ENCODE measurements around the gene DGKH.

Gene DGKH

DNA sequence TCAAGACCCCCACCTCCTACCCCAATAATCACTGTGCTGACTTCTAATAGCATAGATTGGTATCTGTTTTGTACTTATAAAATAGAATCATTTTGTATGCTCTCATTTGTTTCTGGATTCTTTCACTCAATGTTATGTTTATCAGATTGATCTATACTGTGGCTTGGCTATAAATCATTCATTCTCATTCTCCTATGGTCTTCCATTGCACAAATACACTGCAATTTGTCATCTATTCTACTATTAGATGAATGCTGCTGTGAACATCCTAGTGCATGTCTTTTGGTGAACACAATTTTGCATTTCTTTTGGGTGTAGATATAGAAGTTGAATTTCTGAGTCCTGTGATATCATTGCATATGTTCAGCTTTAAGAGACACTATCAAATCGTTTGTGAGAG lies 128.7 kb downstream of the DGKH start:
- H2AFZ ChIP-seq: no peak overlapping the region
- H3K9ac ChIP-seq: no peak overlapping the region
- H3K9me3 ChIP-seq (ENCODE audit: control insufficient read depth, low read length): no peaks in the 10 kb centered on the region
- no peak overlapping the region for H3K27ac ChIP-seq
- no peaks in the 10 kb centered on the region for H3K4me1 ChIP-seq
- no peaks in the 10 kb centered on the region for H3K79me2 ChIP-seq
- H3K4me2 ChIP-seq (ENCODE audit: low read length): no peak overlapping the region
- TF ChIP-seq CTCF (IDR thresholded peaks at IDR 0.05): no peak
- H3K36me3 ChIP-seq (ENCODE audit: control insufficient read depth, insufficient read depth, low read length): no peaks in the 10 kb centered on the region
- no peak overlapping the region for H3K4me3 ChIP-seq (ENCODE audit: low read depth, low read length)
- H3K27me3 ChIP-seq (ENCODE audit: control insufficient read depth, insufficient read depth, low read length): no peaks in the 10 kb centered on the region

DNA sequence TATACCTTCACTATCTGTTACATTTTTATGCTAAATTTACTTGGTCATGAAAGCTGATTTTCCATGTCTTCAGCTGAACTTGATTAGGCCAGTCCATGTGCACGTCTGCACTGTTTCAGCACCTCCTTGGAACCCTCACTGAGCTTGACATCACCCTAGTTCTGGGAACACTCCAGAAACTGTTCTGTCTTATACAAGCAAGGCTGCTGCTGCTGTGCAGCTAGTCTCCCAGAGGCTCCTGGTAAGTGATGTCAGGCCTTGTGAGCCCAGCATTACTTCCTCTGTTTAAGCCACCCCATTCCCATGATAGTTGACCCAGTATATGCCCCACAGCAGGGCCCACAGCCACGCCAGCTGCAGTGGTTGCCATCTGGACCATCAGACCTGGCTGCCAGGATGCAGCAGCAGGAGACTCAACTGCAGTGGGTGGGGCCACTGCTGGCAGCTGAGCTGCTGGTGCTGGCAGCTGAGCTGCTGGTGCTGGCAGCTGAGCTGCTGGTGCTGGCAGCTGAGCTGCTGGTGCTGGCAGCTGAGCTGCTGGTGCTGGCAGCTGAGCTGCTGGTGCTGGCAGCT lies 133.0 kb downstream of the DGKH start:
- no peak overlapping the region for H3K9ac ChIP-seq
- H3K9me3 ChIP-seq (ENCODE audit: control insufficient read depth, low read length): no peaks in the 10 kb centered on the region
- TF ChIP-seq CTCF (IDR thresholded peaks at IDR 0.05): no peak
- H3K27ac ChIP-seq: no peak overlapping the region
- H3K4me1 ChIP-seq: no peaks in the 10 kb centered on the region
- no peaks in the 10 kb centered on the region for H3K36me3 ChIP-seq (ENCODE audit: control insufficient read depth, insufficient read depth, low read length)
- H3K79me2 ChIP-seq: no peaks in the 10 kb centered on the region
- H2AFZ ChIP-seq: no peak overlapping the region
- no peak overlapping the region for H3K4me2 ChIP-seq (ENCODE audit: low read length)
- no peaks in the 10 kb centered on the region for H3K27me3 ChIP-seq (ENCODE audit: control insufficient read depth, insufficient read depth, low read length)
- no peak overlapping the region for H3K4me3 ChIP-seq (ENCODE audit: low read depth, low read length)

DNA sequence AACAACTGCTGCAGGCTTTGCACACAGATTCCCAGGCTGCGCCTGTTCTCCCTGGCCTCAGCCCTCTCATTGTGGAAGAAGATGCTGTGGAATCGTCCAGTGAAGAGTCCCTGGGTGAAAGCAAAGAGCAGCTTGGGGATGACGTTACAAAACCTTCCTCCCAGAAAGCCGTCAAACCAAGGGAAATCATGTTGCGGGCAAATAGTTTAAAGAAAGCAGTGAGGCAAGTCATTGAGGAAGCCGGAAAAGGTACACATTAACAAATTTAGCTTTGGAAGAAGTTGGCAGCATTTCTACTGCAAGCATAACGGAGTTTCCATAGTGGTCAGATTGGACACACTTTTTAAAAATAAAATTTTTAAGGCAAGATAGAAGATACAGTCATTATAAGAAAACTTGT lies 140.6 kb downstream of the DGKH start:
- H3K36me3 ChIP-seq (ENCODE audit: control insufficient read depth, insufficient read depth, low read length): no peaks in the 10 kb centered on the region

DNA sequence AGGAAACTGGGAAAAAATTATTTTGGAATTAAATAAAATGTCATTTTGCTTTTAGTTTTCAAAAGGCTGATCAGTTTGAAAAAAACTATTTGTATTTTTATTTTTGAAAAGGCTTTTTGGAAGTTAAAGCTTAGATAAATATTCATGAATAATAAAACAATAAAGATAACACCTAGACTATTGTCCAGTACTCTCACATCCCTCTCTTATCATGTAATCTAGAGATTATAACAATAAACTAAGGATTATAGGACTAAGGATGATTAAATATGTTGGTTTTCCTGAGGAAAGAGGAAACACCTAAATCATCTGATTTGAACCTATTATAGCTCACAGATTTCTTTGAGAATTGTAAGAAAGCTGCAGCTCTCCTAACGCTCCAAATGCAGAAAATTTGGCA lies 142.1 kb downstream of the DGKH start:
- H3K4me3 ChIP-seq (ENCODE audit: low read depth, low read length): no peak overlapping the region
- no peaks in the 10 kb centered on the region for H3K79me2 ChIP-seq
- no peak overlapping the region for H2AFZ ChIP-seq
- no peak overlapping the region for H3K9ac ChIP-seq
- H3K9me3 ChIP-seq (ENCODE audit: control insufficient read depth, low read length): no peaks in the 10 kb centered on the region
- TF ChIP-seq CTCF (IDR thresholded peaks at IDR 0.05): no peak
- H3K27me3 ChIP-seq (ENCODE audit: control insufficient read depth, insufficient read depth, low read length): no peaks in the 10 kb centered on the region
- no peaks in the 10 kb centered on the region for H3K4me1 ChIP-seq
- no peaks in the 10 kb centered on the region for H3K36me3 ChIP-seq (ENCODE audit: control insufficient read depth, insufficient read depth, low read length)
- no peak overlapping the region for H3K4me2 ChIP-seq (ENCODE audit: low read length)
- H3K27ac ChIP-seq: no peak overlapping the region

More for the DNA sequence above, 140.6 kb downstream of the DGKH start:
- Histone ChIP-seq H3K79me2 (no peaks in the 10 kb centered on the region), H3K27ac (no peak overlapping the region), H3K27me3 (ENCODE audit: control insufficient read depth, insufficient read depth, low read length) (no peaks in the 10 kb centered on the region), H3K9me3 (ENCODE audit: control insufficient read depth, low read length) (no peaks in the 10 kb centered on the region), H3K9ac (no peak overlapping the region), H2AFZ (no peak overlapping the region), H3K4me3 (ENCODE audit: low read depth, low read length) (no peak overlapping the region), H3K4me1 (no peaks in the 10 kb centered on the region), H3K4me2 (ENCODE audit: low read length) (no peak overlapping the region)
- no peak for TF ChIP-seq CTCF (IDR thresholded peaks at IDR 0.05)

- Histone ChIP-seq H3K4me3 (ENCODE audit: low read depth, low read length) (no peak overlapping the region), H3K27me3 (ENCODE audit: control insufficient read depth, insufficient read depth, low read length) (no peaks in the 10 kb centered on the region), H3K9ac (no peak overlapping the region), H3K4me1 (no peaks in the 10 kb centered on the region), H3K4me2 (ENCODE audit: low read length) (no peak overlapping the region), H3K36me3 (ENCODE audit: control insufficient read depth, insufficient read depth, low read length) (no peaks in the 10 kb centered on the region), H2AFZ (no peak overlapping the region), H3K79me2 (no peaks in the 10 kb centered on the region), H3K27ac (no peak overlapping the region), H3K9me3 (ENCODE audit: control insufficient read depth, low read length) (no peaks in the 10 kb centered on the region)
- no peak for TF ChIP-seq CTCF (IDR thresholded peaks at IDR 0.05)
Observed at GRCh38 chr13:42211704-42212464, 163.4 kb downstream of the DGKH start.

All from parathyroid adenoma (tissue), 2 donors.